Measurements from ENCODE around the gene DGKI.

GRCh38 chr7:137574812-137575211 lies 272.0 kb downstream of the DGKI start:
- no peak for TF ChIP-seq CTCF (IDR thresholded peaks at IDR 0.05 in 4 of 5, conservative IDR thresholded peaks at IDR 0.05 in 1 of 5)
- no peak for TF ChIP-seq POLR2A (IDR thresholded peaks at IDR 0.05)
